HL-60/S4 treated with retinoic acid at 250 ng/mL for 4 days and 3 days (cell line): ENCODE results near the gene POLE.

Experiments
- in situ Hi-C: fragments of 300-500 bp; cut with MboI; formaldehyde crosslinking; loops from 2 replicates; pipeline ENCODE4 v1.7.0; 2022; ENCODE audit warnings: low sequenced_read_pairs

The POLE gene

DNA sequence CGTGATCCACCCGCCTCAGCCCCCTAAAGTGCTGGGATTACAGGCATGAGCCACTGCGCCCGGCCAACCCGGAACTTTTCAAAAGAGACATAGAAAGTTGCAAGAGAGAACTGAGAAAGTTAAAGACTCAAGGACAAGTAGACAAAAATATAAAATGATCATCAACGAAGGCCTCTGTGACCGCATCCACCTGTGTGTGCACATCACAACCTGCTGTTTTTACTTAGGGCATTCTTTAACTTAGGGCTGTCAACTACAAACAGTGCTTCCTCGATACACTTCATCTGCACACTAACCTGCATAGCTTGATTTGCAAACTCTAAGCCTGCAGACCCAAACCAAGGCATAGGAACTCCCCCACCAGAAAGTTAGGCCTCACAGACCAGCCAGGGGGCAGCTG is 53.7 kb downstream of the POLE start:
- in situ Hi-C loops: no loop called here

DNA sequence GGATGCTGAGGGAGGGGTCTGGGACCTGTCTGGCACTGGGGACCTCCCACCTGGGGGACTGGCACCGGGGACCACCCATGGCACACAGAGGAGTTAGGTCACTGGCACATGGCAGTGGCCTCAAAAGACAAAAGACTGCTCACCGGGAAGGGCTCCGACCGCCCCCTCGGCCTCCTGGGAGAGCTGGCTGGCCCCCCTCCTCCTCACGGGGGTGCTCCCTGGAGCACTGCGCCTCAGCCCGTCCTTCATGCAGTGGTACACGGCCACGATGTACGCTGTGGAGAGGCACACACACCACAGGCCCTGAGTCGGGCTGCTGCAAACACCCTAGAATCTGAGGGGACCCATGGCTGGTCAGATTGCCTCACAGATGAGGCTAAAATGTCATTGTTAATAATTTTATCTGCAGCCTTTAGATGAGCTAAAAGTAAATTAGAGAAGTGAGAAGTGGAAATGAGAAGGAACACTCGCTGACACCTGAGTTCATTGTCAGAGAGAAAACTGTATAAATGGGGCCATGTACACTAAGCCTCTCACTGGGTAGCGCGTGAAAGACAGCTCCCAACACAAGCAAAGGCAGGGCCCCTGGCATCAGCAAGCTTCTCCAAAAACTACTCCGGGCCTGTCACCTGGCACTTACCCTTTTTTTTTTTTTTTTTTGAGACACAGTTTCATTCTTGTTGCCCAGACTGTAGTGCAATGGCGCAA is 54.5 kb downstream of the POLE start:
- in situ Hi-C loops: no loop called here

DNA sequence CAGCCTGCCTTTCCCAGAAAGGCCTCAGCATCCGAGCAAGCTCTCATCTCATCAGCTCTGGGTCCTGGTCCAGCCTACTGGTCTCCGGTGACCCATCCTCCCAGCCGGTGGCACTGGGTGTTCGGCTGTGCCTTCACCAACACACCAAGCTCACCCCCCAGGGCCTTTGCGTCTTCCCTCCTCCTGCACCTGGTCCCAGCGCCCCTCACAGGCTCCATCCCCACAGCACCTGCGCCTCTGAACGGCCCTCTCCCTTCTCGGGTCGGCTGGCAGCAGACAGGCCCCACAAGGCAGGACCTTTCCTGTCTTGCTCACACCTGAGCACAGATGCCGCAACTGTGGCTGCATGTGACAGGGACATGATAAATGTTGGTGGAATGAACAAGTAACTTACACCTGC is 55.5 kb downstream of the POLE start:
- in situ Hi-C loops: no loop called here

DNA sequence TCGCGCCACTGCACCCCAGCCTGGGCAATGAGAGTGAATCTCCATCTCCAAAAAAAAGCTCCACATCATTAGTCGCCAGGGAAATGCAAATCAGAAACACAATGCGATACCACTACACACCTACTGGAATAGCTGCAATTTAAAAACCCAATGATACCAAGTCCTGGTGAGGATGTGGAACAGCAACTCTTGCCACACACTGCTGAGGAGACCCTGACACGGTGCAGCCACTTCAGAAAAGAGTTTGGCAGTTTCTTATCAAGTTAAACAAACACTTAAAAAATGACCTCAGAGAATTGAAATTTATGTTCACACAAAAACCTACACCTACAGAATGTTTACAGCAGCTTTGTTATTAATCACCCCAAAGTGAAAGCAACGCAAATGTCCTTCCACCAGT is 56.5 kb downstream of the POLE start:
- in situ Hi-C loops: no loop called here

DNA sequence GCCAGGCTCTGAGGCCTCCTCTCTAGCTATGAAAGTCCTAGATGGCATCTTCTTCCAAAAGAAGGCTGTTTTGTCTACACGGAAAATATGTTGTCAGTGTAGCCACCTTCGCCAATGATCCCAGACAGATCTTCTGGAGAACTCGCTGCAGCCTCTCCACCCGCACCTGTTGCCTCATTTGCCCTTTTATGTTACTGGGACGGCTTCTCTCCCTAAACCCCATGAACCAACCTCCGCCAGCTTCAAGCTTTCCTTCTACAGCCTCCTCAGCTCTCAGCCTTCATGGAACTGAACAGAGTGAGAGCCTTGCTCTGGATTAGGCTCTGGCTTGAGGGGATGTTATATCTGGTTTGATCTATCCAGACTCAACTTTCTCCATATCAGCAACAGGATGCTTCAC is 57.8 kb downstream of the POLE start:
- in situ Hi-C loops: no loop called here

DNA sequence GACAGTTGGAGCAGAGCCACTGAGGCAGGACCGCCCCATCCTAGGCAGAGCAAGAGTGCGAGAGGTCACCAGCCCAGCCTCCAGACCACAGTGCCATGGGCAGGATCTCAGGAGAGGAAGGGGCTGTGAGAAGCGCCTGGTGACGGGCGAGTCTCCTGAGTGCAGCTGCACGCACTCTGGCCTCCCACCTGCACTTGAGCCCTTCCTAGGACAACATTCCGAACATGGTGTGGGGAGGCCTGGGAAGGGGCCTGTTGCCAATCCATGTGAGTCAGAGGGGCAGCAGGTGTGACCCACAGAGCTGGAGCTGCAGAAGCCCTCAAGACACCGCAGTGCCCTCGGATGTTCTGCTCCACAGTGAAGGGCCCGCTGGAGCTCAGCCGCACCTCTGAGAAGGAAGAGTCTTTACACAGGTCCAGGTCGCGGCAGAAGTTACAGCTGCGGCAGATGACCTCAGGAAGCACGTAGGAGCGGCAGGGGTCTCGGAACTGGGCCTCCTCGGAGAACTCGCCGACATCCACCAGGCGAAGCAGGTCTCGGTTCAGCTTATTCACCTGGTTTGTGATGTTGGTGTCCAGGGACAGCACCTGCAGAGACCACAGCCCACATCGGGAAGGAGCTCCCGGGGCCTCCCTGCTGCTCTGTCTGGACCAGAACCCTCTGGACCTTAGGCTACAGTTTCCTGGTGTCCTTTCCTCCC is 61.3 kb downstream of the POLE start:
- in situ Hi-C loops: no loop called here

DNA sequence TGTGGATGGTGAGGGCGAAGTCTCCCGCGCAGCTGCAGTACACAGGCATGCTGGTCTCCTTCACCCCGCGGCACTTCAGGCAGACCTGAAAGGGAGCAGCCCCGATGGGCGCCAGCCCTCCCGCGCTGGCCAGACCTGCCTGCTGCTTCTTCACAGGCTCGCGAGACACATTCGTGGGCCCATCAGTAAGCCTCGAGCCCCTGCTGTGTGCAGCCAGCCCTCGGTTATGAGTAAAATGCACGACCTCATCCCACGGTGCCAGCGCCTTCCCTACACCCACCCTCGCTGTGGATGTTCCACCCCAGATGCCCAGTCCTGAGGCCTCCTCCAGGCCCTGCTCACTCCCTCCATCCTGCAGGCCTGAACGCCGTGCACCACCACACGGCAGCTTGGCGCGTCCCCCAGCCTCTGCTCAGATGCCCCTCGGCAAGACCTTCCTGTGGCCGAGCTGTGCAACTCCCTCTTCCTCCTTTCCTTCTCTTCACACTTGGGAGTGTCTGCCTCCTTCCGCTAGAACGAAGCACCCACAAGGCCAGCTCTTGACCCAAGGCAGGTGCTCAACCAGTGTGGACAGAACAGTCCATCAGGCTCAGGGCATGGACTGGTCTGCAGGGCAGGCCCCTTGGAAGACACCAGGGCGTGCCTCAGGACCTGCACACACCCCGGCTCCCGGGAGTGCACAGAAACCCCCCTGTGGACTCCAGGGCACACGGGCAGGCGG is 62.1 kb downstream of the POLE start:
- in situ Hi-C loops: no loop called here

DNA sequence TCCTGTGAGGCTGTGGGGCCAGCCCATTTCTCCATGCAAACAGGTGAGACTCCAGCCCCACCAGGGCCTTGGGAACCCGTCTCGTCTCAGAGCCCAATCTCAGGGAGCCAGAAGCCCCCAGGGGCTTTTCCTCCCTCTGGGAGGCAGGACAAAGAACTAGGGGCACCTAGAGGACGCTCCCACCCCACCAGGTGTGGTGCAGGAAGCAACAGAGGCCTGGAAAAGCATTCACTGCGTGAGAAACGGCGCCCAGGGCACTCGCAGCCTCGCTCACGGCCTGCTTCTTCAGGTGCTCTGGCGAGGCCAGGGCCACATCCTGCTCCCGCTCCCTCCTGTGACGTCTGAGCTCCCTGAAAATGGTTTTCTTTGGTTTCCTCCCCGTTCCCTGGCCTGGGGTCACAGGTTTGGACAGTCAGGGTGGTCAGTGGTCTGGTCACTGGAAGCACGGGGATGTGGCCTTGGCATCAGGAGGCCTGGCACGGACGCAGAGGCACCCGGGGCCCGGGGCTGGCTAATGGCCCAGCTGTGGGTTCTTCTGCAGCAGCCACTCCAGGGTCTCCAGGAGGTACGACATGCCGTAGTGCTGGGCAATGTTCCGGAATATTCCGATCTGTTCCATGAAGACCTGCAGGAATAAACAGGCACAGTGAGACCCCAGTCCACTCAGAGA is 62.8 kb downstream of the POLE start:
- in situ Hi-C loops: no loop called here

DNA sequence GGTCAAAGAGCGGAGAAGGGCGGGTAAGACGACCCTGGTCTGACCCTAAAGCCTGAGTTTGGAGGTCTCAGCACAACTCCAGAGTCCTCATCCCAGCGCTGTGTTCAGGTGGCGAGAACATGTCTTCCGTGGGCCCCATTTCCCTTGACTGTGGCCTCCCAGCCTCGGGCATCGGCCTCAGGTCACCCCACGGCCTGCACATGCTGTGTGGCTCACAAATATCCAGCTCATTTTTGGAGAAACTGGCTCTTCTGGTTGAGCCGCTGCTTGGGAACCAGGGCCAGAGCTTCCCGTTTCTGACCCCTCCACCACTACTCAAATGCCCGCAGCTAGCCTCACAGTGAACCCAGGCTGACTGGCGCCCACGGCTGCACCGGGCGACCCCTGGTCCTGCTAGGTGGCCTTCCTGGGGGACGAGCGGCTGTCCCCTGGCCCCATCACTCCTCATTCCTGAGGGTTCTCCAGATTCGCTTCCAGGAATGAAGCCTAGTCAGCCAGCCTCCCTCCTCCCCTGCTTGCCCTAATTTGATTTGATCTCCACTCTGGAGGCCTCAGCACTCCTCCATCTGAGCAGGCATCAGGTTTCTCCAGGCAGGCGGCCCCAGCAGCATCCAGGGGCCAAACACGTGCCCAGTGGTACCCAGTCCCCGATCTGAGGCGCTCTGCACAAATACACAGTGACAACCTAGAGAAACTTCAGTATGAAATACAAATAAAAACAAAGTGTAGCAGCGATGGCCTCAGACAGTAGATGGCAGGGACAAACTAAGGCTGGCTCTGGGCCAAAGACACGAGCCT is 63.9 kb downstream of the POLE start:
- in situ Hi-C loops: no loop called here

DNA sequence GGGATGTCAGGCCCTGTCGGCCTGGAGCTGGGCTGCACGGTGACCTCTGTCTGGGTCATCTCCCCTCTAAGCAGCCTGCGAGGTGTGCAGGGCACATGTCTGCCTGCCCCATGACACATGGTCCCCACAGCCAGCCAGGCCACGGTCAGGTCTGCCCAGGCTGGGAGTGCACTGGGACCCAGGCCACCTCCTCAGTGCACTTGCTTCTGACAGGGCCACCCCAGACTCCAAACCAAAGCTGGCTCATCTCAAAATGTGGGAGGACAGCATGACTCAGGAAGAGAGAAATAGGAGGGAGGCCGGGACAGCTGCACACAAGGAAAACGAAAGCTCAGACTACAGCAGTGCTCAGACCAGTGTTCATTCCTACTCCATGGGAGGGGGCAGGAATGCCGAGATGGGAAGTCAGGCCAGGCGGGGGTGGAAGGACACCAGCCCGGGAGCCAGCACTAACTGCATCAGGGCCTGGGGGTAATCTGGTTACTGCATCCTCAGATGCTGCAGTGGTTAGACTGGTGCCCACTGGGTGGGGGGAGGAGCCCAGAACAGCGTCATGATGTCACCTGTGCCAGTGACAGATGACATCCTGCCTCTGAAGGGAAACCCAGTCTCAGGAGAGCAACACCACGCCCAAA is 64.6 kb downstream of the POLE start:
- in situ Hi-C loops: no loop called here

DNA sequence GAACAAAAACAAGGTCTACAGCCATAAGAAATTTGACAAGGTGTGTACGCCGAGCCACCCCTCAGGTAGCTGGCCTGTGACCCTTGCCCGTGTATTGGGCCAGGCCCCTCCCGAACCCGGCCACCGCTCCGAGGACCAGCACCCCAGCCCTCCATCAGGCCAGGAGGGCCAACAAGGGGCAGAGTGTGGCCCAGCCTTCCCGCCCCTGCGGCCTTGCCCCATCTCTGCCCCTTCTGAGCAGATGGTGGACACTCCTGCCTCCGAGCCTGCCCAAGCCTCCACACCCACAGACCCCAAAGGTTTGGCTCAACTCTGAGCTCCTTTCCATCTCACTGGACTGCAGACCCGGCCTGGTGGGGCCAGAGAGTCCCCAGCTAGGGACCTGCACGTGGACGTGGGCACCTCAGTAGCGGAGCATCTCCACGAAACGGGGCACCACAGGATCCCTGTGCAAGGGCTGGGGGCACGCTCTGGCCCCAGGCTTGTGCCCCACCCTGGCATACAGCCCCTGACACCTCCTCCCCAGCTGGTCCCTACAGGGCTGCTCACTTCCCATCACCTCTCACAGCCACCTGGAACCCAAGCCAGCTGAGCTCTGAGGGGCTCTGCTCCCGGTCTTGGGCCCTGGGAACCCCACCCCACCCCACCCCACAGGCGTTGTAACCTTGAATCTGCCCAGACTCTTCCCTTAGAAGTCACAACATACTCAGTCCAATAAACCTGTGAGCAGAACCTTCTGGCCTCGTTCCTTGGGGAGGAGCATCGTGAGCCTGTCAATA is 65.3 kb downstream of the POLE start:
- in situ Hi-C loops: no loop called here

DNA sequence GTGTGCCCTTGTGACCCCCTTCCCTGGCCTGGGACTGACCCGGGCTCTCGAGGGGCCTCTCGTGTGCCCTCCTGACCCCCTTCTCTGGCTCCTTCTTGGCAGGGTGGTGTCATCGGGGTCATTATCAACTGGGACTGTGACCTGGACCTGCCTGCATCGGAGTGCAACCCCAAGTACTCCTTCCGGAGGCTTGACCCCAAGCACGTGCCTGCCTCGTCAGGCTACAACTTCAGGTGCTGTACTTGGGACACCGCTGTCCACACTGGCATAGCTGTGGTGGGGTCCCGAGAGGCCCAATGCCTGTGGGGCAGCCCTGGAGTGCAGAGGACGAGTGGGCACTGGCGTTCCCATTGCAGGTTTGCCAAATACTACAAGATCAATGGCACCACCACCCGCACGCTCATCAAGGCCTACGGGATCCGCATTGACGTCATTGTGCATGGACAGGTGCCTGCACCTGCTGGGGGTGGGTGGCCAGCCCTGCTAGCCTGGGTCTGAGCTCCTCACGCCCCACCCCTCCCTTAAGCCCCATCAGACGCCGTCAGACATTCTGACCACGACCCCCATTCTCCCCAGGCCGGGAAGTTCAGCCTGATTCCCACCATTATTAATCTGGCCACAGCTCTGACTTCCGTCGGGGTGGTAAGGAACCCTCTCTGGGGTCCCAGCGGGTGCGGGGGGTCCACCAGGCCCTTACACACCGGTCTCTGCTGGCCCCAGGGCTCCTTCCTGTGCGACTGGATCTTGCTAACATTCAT is 66.1 kb downstream of the POLE start:
- in situ Hi-C loops: no loop called here

DNA sequence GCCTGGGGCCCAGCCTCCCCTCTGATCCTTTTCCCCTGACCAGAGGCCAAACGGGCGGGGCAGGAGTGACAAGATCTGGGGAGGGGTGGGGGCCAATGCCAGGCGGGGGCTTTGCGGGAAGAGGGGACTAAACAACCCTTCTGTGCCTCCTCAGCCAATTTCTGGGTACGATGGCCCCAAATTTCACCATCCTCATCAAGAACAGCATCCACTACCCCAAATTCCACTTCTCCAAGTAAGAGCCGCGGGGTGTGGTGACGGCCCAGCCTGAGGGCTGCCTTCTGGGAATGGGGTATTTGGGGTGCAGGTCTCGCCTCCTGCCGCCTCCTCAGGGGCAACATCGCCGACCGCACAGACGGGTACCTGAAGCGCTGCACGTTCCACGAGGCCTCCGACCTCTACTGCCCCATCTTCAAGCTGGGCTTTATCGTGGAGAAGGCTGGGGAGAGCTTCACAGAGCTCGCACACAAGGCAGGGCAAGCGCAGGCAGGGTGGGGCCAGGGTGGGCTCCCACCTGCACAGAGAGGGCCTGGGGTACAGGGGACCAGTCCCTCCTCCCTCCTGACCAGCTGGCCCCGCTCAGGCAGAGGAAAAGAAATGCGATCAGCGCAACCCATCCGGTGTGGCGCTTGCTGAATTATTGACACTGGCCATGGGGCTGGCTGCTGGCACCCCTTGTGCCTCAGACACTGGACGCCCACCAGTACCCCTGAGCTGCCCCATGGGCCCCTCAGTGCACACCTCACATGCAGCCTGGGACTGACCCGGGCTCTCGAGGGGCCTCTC is 66.8 kb downstream of the POLE start:
- in situ Hi-C loops: no loop called here

DNA sequence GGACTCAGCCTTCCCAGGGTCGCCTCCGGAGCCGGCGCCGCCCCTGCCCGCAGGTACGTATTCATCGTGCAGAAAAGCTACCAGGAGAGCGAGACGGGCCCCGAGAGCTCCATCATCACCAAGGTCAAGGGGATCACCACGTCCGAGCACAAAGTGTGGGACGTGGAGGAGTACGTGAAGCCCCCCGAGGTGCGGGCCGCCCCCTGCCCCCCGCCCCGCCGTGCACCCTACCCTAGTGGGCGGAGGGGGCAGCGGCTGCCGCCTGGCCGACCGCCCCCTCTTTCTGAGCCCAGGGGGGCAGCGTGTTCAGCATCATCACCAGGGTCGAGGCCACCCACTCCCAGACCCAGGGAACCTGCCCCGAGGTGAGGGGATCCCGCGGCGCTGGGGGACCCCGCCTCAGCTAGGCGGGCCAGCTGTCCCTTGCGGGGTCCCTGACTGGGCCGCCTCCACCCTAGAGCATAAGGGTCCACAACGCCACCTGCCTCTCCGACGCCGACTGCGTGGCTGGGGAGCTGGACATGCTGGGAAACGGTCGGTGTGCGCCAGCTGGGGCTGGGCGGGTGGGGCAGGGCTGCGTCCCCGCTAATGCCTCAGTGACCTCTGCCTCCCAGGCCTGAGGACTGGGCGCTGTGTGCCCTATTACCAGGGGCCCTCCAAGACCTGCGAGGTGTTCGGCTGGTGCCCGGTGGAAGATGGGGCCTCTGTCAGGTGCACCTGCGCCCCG is 67.6 kb downstream of the POLE start:
- in situ Hi-C loops: no loop called here

DNA sequence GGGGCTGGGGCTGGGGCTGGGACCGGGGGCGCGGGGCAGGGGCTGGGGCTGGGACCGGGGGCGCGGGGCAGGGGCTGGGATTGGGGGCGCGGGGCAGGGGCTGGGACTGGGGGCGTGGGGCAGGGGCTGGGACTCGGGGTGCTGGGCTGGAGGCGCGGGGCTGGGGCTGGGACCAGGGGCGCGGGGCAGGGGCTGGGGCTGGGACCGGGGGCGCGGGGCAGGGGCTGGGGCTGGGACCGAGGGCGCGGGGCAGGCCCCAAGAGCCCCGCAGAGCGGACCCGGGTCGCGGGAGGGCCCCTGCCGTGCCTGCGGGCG is 68.1 kb downstream of the POLE start:
- in situ Hi-C loops: no loop called here

DNA sequence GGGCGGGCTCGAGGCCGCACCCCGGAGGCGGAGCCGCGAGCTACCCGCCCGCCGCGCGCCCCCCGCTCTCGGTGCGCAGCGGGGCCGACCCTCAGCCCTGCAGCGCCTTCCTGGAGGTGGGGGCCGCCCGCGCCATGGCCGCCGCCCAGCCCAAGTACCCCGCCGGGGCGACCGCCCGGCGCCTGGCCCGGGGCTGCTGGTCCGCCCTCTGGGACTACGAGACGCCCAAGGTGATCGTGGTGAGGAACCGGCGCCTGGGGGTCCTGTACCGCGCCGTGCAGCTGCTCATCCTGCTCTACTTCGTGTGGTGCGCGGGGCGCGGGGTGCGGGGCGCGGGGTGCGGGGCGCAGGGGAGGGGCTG is 68.5 kb downstream of the POLE start, which contains the start of gene P2RX2:
TSS of gene P2RX2 (plus strand) at position 94 of the 361 bp plus-strand sequence. CDS start at position 135, 41 bp downstream.
- in situ Hi-C loops: no loop called here
